GM12873 (cell line): ENCODE data around the gene PIK3R5.

Experiments used
- CTCF ChIP-seq: IDR thresholded peaks from 2 replicates; pipeline ENCODE4 v1.5.1; 2012; ENCODE audit warnings: low read depth, mild to moderate bottlenecking, moderate library complexity, low read length, control low read depth; ENCODE audit not compliant: insufficient read depth; ENCODE audit errors: missing control alignments

The PIK3R5 gene

GRCh38 chr17:8839410-8839935 lies 126.0 kb downstream of the PIK3R5 start:
- no peak for TF ChIP-seq CTCF

- TF ChIP-seq CTCF: no peak
These were observed 126.9 kb downstream of the PIK3R5 start for GRCh38 chr17:8838551-8839095.

GRCh38 chr17:8837563-8838075 lies 127.9 kb downstream of the PIK3R5 start:
- no peak for TF ChIP-seq CTCF

- TF ChIP-seq CTCF: no peak
These were observed 128.5 kb downstream of the PIK3R5 start for GRCh38 chr17:8836821-8837562.

GRCh38 chr17:8835631-8836364 lies 129.7 kb downstream of the PIK3R5 start:
- TF ChIP-seq CTCF: no peak

- no peak for TF ChIP-seq CTCF
These were observed 130.4 kb downstream of the PIK3R5 start for GRCh38 chr17:8835106-8835505.
